ENCODE results near the gene RPL13A. TPM values are rescaled to one million over a fixed set of nuclear protein-coding genes. Genes with fewer than 3 reads are reported as not detected.

Gene RPL13A
- total and polyA plus RNA-seq, 8 donors = 1,459 to 2,866 (median 2,024) TPM

DNA sequence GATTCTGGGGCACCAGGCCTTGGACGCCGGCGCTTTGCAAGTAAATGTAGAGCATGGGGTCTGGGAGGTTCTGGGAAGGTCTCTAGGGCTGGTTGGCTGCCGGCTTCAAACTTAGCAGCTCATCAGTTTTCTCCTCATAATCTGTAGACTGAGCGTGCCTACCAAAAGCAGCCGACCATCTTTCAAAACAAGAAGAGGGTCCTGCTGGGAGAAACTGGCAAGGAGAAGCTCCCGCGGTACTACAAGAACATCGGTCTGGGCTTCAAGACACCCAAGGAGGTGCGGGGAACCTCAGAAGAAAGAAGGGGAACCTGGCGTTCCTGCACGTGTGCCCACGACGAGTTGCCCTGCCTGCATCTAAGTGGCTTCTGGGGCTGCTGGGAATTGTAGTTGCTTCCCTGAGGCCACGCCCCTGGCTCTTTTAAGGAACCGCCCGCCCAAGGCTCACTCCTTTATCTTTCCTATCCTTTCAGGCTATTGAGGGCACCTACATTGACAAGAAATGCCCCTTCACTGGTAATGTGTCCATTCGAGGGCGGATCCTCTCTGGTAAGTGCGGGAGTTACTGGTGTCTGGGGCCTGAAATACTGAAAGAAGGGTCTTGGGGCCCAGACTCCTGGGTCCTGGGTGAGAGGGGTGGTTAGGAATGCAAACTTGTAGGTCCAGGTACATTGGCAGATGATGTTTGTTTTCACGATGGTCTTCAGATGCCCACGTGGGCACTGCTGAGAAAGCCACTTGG, 9.8 kb downstream of the RPL13A start:
- TF ChIP-seq, protein P1, sequence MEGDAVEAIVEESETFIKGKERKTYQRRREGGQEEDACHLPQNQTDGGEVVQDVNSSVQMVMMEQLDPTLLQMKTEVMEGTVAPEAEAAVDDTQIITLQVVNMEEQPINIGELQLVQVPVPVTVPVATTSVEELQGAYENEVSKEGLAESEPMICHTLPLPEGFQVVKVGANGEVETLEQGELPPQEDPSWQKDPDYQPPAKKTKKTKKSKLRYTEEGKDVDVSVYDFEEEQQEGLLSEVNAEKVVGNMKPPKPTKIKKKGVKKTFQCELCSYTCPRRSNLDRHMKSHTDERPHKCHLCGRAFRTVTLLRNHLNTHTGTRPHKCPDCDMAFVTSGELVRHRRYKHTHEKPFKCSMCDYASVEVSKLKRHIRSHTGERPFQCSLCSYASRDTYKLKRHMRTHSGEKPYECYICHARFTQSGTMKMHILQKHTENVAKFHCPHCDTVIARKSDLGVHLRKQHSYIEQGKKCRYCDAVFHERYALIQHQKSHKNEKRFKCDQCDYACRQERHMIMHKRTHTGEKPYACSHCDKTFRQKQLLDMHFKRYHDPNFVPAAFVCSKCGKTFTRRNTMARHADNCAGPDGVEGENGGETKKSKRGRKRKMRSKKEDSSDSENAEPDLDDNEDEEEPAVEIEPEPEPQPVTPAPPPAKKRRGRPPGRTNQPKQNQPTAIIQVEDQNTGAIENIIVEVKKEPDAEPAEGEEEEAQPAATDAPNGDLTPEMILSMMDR (IDR thresholded peaks at IDR 0.05) = no peak
- Histone ChIP-seq H3K9me3 (no peaks in the 10 kb centered on the region), H3K4me3 (peak overlapping the region; percentile 54 to 92 (median 68)), H3K4me1 (peaks cover 4 to 22% (median 14%) of the 10 kb centered on the region in 3 donors), H3K36me3 (peaks cover 12 to 27% (median 19%) of the 10 kb centered on the region in 3 donors), H3K27ac (peak overlapping the region; percentile 73 to 92 (median 86)), H3K27me3 (no peaks in the 10 kb centered on the region)
- no peak for FAIRE-seq
- ATAC-seq = peak; percentile 11 to 32 (median 28)
- DNase-seq = peak in 3 of 6 donors; percentile 46 to 72 (median 62)
- intact Hi-C loops (cut with DNase I) = no loop called here
- WGBS, 2 donors = 10 to 15% methylated on average over 22 of the region's 22 CpGs

DNA sequence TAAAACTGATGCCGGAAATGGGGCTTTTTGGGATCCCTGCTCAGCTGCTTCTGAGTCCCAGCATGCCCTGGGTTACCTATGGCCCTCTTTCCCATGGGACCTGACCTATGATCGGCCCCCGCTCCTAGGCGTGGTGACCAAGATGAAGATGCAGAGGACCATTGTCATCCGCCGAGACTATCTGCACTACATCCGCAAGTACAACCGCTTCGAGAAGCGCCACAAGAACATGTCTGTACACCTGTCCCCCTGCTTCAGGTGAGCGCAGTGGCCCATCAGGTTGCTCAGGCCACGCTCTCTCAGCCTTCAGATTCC, 10.3 kb downstream of the RPL13A start:
- intact Hi-C loops (cut with DNase I) = no loop called here
- H3K27ac ChIP-seq = no peak overlapping the region
- peaks cover 4 to 22% (median 14%) of the 10 kb centered on the region in 3 donors for H3K4me1 ChIP-seq
- H3K36me3 ChIP-seq = peaks cover 10 to 22% (median 18%) of the 10 kb centered on the region in 3 donors
- 79 to 88% methylated on average over 12 of the region's 12 CpGs for WGBS, 2 donors
- no peak for DNase-seq
- H3K27me3 ChIP-seq = no peaks in the 10 kb centered on the region
- TF ChIP-seq, protein P1 (IDR thresholded peaks at IDR 0.05) = no peak
- no peak for FAIRE-seq
- no peaks in the 10 kb centered on the region for H3K9me3 ChIP-seq
- peak overlapping the region in 3 of 4 donors; percentile 59 to 92 (median 78) for H3K4me3 ChIP-seq
- no peak for ATAC-seq

DNA sequence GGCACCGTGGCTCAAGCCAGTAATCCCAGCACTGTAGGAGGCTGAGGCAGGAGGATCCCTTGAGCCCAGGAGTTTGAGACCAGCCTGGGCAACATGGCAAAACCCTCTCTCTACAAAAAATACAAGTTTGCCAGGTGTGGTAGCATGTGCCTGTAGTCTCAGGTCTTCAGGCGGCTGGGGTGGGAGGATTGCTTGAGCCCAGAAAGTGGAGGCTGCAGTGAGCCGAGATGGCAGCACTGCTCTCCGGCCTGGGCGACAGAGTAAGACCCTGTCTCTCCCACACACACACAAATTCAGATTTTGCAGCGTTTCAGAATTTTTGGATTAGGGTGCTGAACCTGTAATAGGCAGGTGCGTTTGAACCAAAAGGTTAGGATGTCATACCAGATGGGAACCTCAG, 11.1 kb downstream of the RPL13A start:
- TF ChIP-seq, protein P1 (IDR thresholded peaks at IDR 0.05) = no peak
- no peak overlapping the region for H3K27ac ChIP-seq
- no peaks in the 10 kb centered on the region for H3K27me3 ChIP-seq
- H3K36me3 ChIP-seq = peaks cover 10 to 19% (median 18%) of the 10 kb centered on the region in 3 donors
- intact Hi-C loops (cut with DNase I) = no loop called here
- no peak for DNase-seq
- H3K4me1 ChIP-seq = peaks cover 4 to 22% (median 14%) of the 10 kb centered on the region in 3 donors
- no peaks in the 10 kb centered on the region for H3K9me3 ChIP-seq
- no peak overlapping the region for H3K4me3 ChIP-seq
- FAIRE-seq = no peak
- ATAC-seq = no peak
- 69 to 81% methylated on average over 7 of the region's 7 CpGs for WGBS, 2 donors

DNA sequence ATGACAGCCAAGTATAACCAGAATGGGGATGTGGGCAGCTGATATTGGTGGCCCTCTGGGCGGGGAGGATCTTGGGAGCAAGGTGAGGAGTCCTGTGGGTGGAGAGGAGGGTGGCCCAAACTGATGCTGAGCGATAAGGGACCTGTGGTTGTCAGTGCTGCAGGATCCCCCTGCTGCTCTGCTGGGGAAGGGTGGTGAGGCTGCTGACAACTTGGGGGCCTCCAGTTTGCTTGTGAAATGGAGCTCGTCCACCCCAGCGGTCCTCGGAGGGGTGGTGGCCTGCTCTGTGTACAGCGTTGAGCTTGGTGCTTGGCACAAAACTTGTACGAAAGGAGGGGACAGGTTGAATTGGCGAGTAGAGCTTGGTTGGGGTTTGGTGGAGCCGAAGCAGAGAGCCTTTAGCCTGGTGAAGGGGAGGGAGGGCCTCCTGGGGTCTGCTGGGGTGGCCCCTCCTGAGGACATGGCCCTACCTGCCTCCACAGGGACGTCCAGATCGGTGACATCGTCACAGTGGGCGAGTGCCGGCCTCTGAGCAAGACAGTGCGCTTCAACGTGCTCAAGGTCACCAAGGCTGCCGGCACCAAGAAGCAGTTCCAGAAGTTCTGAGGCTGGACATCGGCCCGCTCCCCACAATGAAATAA, 11.7 kb downstream of the RPL13A start:
- no peaks in the 10 kb centered on the region for H3K9me3 ChIP-seq
- intact Hi-C loops (cut with DNase I) = no loop called here
- H3K36me3 ChIP-seq = peaks cover 10 to 19% (median 18%) of the 10 kb centered on the region in 3 donors
- H3K27ac ChIP-seq = no peak overlapping the region
- WGBS, 2 donors = 57 to 60% methylated on average over 18 to 19 of the region's 19 CpGs
- FAIRE-seq = no peak
- TF ChIP-seq, protein P1 (IDR thresholded peaks at IDR 0.05) = no peak
- DNase-seq = peak in 1 of 6 donors; percentile 72
- H3K27me3 ChIP-seq = no peaks in the 10 kb centered on the region
- H3K4me1 ChIP-seq = peaks cover 4 to 22% (median 14%) of the 10 kb centered on the region in 3 donors
- ATAC-seq = no peak
- H3K4me3 ChIP-seq = no peak overlapping the region
